ENCODE data around the gene EPHA4.

The EPHA4 gene

DNA sequence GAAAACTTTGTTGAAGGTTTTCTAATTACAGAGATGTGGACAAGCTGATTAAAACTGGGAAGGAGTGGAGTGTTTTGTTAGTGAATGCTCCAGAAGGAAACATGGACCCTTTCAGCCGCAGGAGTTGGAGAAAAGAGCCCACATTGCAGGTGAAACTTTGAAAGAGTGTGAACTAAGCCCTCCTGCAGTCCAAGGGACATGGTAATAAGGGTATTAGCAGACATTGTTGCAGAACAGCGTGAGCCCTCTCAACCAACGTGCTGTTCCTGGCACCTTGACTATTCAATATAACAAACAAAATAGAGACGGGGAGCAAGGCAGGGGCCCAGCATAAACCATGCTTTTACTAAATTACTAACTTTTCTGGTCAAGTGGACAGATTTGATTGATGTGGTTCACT lies 122.7 kb downstream of the EPHA4 start:
- no peak overlapping the region for H3K4me3 ChIP-seq (ENCODE audit: low read depth, low read length)
- DNase-seq (ENCODE audit: low read depth, low spot score), result no peak
- in situ Hi-C loops (cut with HindIII; ENCODE audit: low sequenced_read_pairs), result no loop called here
- TF ChIP-seq, protein P1, sequence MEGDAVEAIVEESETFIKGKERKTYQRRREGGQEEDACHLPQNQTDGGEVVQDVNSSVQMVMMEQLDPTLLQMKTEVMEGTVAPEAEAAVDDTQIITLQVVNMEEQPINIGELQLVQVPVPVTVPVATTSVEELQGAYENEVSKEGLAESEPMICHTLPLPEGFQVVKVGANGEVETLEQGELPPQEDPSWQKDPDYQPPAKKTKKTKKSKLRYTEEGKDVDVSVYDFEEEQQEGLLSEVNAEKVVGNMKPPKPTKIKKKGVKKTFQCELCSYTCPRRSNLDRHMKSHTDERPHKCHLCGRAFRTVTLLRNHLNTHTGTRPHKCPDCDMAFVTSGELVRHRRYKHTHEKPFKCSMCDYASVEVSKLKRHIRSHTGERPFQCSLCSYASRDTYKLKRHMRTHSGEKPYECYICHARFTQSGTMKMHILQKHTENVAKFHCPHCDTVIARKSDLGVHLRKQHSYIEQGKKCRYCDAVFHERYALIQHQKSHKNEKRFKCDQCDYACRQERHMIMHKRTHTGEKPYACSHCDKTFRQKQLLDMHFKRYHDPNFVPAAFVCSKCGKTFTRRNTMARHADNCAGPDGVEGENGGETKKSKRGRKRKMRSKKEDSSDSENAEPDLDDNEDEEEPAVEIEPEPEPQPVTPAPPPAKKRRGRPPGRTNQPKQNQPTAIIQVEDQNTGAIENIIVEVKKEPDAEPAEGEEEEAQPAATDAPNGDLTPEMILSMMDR (IDR thresholded peaks at IDR 0.05; ENCODE audit: low read depth, low read length), result no peak

DNA sequence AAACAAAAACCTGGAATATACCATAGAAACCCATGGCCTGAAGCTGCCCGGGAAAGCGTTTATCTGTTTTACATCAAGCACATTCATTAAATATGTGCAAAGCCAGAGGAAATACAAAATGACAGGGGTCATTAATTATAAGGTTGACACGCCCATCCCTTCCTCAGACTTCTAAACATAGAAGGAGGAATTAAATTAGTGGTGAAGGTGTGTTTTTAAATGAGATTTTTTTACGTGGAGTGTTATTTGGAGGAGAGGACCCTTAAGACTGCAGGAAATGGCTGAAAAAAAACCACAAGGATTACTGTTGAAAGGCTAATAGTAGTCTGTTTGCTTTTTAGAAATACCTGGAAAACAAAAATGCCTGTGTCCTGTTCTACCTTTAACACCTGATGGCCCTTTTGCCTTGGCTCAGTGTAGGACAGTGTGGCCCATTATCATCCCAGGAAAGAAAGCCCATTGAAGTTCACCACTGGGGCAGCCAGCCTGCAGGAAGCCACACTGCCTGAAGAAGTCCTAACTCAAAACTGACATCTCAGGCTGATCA lies 123.2 kb downstream of the EPHA4 start:
- TF ChIP-seq, protein P1 (IDR thresholded peaks at IDR 0.05; ENCODE audit: low read depth, low read length), result no peak
- in situ Hi-C loops (cut with HindIII; ENCODE audit: low sequenced_read_pairs), result no loop called here
- DNase-seq (ENCODE audit: low read depth, low spot score), result no peak
- no peak overlapping the region for H3K4me3 ChIP-seq (ENCODE audit: low read depth, low read length)

DNA sequence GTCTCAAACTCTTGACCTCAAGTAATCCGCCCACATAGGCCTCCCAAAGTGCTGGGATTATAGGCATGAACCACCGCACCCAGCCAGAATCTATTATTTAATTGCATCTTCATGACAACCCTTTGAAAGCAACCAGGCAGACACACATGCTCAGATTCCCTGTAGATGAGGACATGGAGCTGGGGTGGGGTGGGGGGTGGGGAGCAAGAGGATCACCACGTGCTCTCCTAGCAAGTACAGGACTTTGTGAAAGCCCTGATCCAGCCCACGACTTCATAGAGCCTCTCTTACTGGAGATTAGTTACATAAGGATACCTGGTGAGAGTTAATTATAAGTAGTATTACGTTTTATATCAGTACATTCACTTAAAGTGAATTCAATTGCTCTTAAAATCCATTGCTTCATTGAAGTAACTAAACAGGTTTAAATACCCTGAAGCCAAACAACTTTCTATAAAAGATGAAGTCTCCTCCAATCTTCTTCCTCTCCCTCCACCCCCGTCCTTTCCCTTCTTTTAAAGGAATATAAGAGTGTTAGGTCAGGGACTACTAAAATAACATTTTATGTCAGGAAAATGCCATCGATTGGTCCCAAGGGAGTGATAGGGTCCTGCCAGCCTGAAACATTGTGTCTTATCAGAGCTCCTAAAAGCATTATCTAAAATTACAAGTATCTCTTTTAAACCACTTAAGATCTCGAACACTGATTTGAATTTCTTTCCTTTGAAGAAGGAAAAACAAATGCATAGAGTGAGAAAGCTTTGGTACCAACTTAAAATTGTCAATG lies 123.9 kb downstream of the EPHA4 start:
- no peak overlapping the region for H3K4me3 ChIP-seq (ENCODE audit: low read depth, low read length)
- TF ChIP-seq, protein P1 (IDR thresholded peaks at IDR 0.05; ENCODE audit: low read depth, low read length), result no peak
- DNase-seq (ENCODE audit: low read depth, low spot score), result no peak
- in situ Hi-C loops (cut with HindIII; ENCODE audit: low sequenced_read_pairs), result no loop called here

DNA sequence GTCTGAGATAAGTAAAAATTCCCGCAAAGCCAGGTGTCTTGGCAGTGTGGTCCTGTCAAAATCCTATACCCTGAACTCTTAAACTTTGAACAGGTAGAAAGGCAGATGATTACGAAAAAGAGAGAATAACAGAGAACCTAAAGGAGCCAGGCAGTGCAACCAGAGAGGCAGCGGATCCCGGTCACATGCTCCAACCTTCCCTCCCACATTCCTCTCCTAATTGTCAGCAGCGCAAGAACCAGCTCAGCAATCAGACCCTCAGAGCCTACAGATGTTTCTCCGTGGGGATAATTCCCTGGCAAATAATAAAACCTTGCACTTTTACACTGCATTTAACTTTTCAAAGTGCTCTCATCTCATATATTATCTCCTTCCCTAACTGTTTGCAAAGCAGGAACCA lies 124.8 kb downstream of the EPHA4 start:
- TF ChIP-seq, protein P1 (IDR thresholded peaks at IDR 0.05; ENCODE audit: low read depth, low read length), result no peak
- in situ Hi-C loops (cut with HindIII; ENCODE audit: low sequenced_read_pairs), result no loop called here
- no peak for DNase-seq (ENCODE audit: low read depth, low spot score)
- H3K4me3 ChIP-seq (ENCODE audit: low read depth, low read length), result no peak overlapping the region

DNA sequence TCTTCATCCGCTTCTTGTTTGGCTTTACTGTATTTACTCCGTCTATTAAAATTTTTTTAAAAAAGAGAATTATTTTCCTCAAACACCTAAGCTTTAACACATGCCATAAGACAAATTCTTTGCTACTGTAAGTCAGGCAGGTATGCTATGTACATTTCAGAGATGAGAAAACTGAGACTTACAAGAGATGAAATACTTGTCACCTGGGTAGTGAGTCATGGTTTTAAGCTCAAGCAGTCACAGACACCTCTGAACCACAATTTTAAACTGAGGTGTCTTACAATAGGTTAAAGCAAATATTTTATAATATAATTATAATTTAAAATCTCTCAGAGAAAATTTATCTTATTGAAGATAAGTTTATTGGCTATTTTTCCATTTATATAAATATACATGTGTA lies 126.0 kb downstream of the EPHA4 start:
- H3K4me3 ChIP-seq (ENCODE audit: low read depth, low read length), result no peak overlapping the region
- TF ChIP-seq, protein P1 (IDR thresholded peaks at IDR 0.05; ENCODE audit: low read depth, low read length), result no peak
- DNase-seq (ENCODE audit: low read depth, low spot score), result no peak
- in situ Hi-C loops (cut with HindIII; ENCODE audit: low sequenced_read_pairs), result no loop called here

DNA sequence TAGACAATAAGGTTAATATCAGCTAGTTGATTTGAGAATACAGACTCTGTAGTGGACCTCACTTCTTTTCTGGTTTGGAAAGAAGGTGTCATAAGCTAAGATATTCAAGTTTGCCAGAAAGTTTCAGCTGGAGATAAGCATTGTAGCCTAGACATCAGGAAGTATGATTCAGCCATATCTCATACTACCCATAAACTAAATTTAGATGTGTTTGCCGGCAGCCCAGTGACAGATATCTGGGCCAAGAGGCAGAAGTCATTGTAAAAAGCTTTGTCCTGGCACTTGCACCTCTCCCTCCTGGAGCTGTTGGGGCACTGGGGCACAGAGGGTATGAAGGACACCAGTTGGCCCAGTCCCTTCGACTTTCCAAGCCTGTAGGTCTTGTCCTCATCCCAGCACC lies 128.0 kb downstream of the EPHA4 start:
- in situ Hi-C loops (cut with HindIII; ENCODE audit: low sequenced_read_pairs), result no loop called here
- DNase-seq (ENCODE audit: low read depth, low spot score), result peak; percentile 64
- H3K4me3 ChIP-seq (ENCODE audit: low read depth, low read length), result no peak overlapping the region
- TF ChIP-seq, protein P1 (IDR thresholded peaks at IDR 0.05; ENCODE audit: low read depth, low read length), result no peak

Measured in astrocyte of the spinal cord (primary cell).